K562 (cell line): Measurements from ENCODE around the gene IRF2BP1. TPM values are rescaled to one million over a fixed set of nuclear protein-coding genes. Genes with fewer than 3 reads are reported as not detected.

Experiments used
- ATAC-seq: fragments of 200-7000 bp; cut with Tn5 transposase; 3 replicates; pipeline ENCODE4 v1.9.1; 2020; ENCODE audit warnings: moderate library complexity
- BruUV-seq: library from RNA; stranded (reverse); fragments of 400-500 nt; replicated peaks from 2 replicates; lab custom pipeline; 2021; lab: Mats Ljungman, UMichigan
- CTCF ChIA-PET: fragments of 300-600 bp; formaldehyde crosslinking; extraction: SDS; loops from one replicate; lab custom pipeline; 2021; ENCODE audit warnings: low intra/inter-chr PET ratio; lab: Yijun Ruan, JAX
- POLR2A ChIA-PET: fragments of 300-600, 350-650 bp; sonication (Branson Sonifier 250); formaldehyde crosslinking; extraction: SDS; loops from one replicate; lab custom pipeline; 2021; ENCODE audit warnings: antibody characterized with exemption, inconsistent platforms; lab: Yijun Ruan, JAX
- DNase-seq, 4 experiments: peaks; one replicate each; pipeline versions ENCODE4 v3.0.0 to v3.0.0-alpha.2; 2011 to 2018; ENCODE audit warnings: low spot score in 3 of 4, mixed read lengths in 3 of 4; ENCODE audit errors: extremely low read depth in 1 of 4
- FAIRE-seq: peaks from 2 replicates; lab custom pipeline; 2011; peaks lifted over from hg19 to GRCh38; lab: Jason Lieb, UNC
- H2AFZ ChIP-seq: 2 replicates; pipeline ENCODE4 v1.6.0; 2011; ENCODE audit warnings: low read depth, low read length, control low read depth, inconsistent platforms
- H3K27ac ChIP-seq: fragments of 200-600 bp; 3 replicates; pipeline ENCODE4 v1.8.0; 2011; ENCODE audit warnings: low read depth, mild to moderate bottlenecking, control low read depth, inconsistent platforms, low read length, moderate library complexity, mixed read lengths; ENCODE audit errors: extremely low read depth
- H3K27me3 ChIP-seq, 2 experiments: fragments of 300-600 bp in 1 of 2; 2 replicates in 1 of 2; 3 replicates in 1 of 2; pipeline versions ENCODE4 v1.6.0 to v1.8.0; 2011; ENCODE audit warnings: inconsistent platforms in 2 of 2, low read length in 2 of 2, mild to moderate bottlenecking in 1 of 2, mixed read lengths in 1 of 2, moderate library complexity in 1 of 2; ENCODE audit not compliant: control insufficient read depth in 2 of 2, insufficient read depth in 2 of 2
- H3K36me3 ChIP-seq: fragments of 300-600 bp; 3 replicates; pipeline ENCODE4 v1.8.0; 2011; ENCODE audit warnings: mild to moderate bottlenecking, low read length, inconsistent platforms; ENCODE audit not compliant: control insufficient read depth, insufficient read depth
- H3K4me1 ChIP-seq, 2 experiments: fragments of 200-600 bp in 1 of 2; replicated peaks in 1 of 2; 2 replicates in 1 of 2; 3 replicates in 1 of 2; pipeline versions ENCODE4 v1.5.1 to v1.8.0; 2011; ENCODE audit warnings: inconsistent platforms in 2 of 2, low read length in 2 of 2, mild to moderate bottlenecking in 1 of 2, mixed read lengths in 1 of 2, moderate library complexity in 1 of 2; ENCODE audit not compliant: control insufficient read depth in 2 of 2, insufficient read depth in 2 of 2
- H3K4me2 ChIP-seq: 2 replicates; pipeline ENCODE4 v1.6.1; 2011; ENCODE audit warnings: low read length, control low read depth, inconsistent platforms, mixed read lengths; ENCODE audit not compliant: insufficient read depth
- H3K4me3 ChIP-seq: fragments of 200-600 bp; sonication (generic), shearing (Covaris generic); 2 replicates; pipeline ENCODE4 v1.5.1; 2016; ENCODE audit warnings: control low read depth, inconsistent platforms
- H3K79me2 ChIP-seq: fragments of 200-600 bp; 3 replicates; pipeline ENCODE4 v1.8.0; 2011; ENCODE audit warnings: low read length, inconsistent platforms; ENCODE audit not compliant: control insufficient read depth, insufficient read depth
- H3K9ac ChIP-seq, 2 experiments: 2 replicates each; pipeline versions ENCODE4 v1.6.0 to v1.6.1; 2011; ENCODE audit warnings: low read depth in 2 of 2, low read length in 2 of 2, control low read depth in 1 of 2, inconsistent platforms in 1 of 2, mild to moderate bottlenecking in 1 of 2, mixed read lengths in 1 of 2; ENCODE audit not compliant: insufficient read depth in 1 of 2
- H3K9me1 ChIP-seq: one replicate; pipeline ENCODE4 v1.6.0; 2011; ENCODE audit warnings: inconsistent platforms, mild to moderate bottlenecking, low read length, moderate library complexity; ENCODE audit not compliant: control insufficient read depth, insufficient read depth
- H3K9me3 ChIP-seq: replicated peaks from 2 replicates; pipeline ENCODE4 v1.5.1; 2011; ENCODE audit warnings: low read depth, low read length, inconsistent platforms; ENCODE audit not compliant: control insufficient read depth, insufficient read depth
- H4K20me1 ChIP-seq: replicated peaks from 2 replicates; pipeline ENCODE4 v1.6.1; 2011; ENCODE audit warnings: low read length, inconsistent platforms, mixed read lengths; ENCODE audit not compliant: control insufficient read depth, insufficient read depth
- COPS2 ChIP-seq: fragments of 450-650 bp; conservative IDR thresholded peaks from 2 replicates; pipeline ENCODE4 v1.6.1; 2016; ENCODE audit warnings: mild to moderate bottlenecking, moderate library complexity
- CTBP1 ChIP-seq: fragments of 450-650 bp; IDR thresholded peaks from 2 replicates; pipeline ENCODE4 v1.6.1; 2016; ENCODE audit warnings: borderline replicate concordance
- CTCF ChIP-seq, 3 experiments: IDR thresholded peaks in 2 of 3; conservative IDR thresholded peaks in 1 of 3; 2 replicates each; pipeline ENCODE4 v1.5.1; 2011 to 2012; ENCODE audit warnings: low read length in 3 of 3, mild to moderate bottlenecking in 3 of 3, control low read depth in 2 of 3, improper control_type of control experiment in 1 of 3, inconsistent platforms in 1 of 3, low read depth in 1 of 3, mixed read lengths in 1 of 3, moderate library complexity in 1 of 3; ENCODE audit not compliant: insufficient read depth in 2 of 3
- CTCFL ChIP-seq: IDR thresholded peaks from 2 replicates; pipeline ENCODE4 v1.6.1; 2011; ENCODE audit warnings: borderline replicate concordance, low read depth, mild to moderate bottlenecking, moderate library complexity, low read length; ENCODE audit not compliant: insufficient read depth, poor library complexity, severe bottlenecking
- E2F3 ChIP-seq: fragments of 250-450 bp; sonication (Bioruptor Pico); IDR thresholded peaks from 2 replicates; pipeline ENCODE4 v1.4.0; 2020; ENCODE audit warnings: mild to moderate bottlenecking
- EP300 ChIP-seq: IDR thresholded peaks from 2 replicates; pipeline ENCODE4 v1.6.1; 2012; ENCODE audit warnings: low read length, improper control_type of control experiment
- FOXP1 ChIP-seq: sonication (generic); formaldehyde crosslinking; IDR thresholded peaks from 2 replicates; pipeline ENCODE4 v1.8.0; 2022; ENCODE audit warnings: mild to moderate bottlenecking, missing genetic modification reagents
- JUN ChIP-seq, 2 experiments: sonication (generic) in 1 of 2; formaldehyde crosslinking in 1 of 2; IDR thresholded peaks; 2 replicates each; pipeline versions ENCODE4 v1.6.1 to v1.8.0; 2012 to 2022; ENCODE audit warnings: borderline replicate concordance in 2 of 2, mild to moderate bottlenecking in 2 of 2, improper control_type of control experiment in 1 of 2, low read depth in 1 of 2, low read length in 1 of 2, missing genetic modification reagents in 1 of 2
- LARP7 ChIP-seq: fragments of 450-650 bp; IDR thresholded peaks from 2 replicates; pipeline ENCODE4 v1.6.1; 2016
- MAFG ChIP-seq: fragments of 450-650 bp; conservative IDR thresholded peaks from 2 replicates; pipeline ENCODE4 v1.6.1; 2016; ENCODE audit warnings: missing genetic modification characterization, missing compliant biosample characterization
- MCM5 ChIP-seq: fragments of 450-650 bp; IDR thresholded peaks from 2 replicates; pipeline ENCODE4 v1.6.1; 2016; ENCODE audit warnings: low read depth
- MEF2D ChIP-seq: conservative IDR thresholded peaks from 2 replicates; pipeline ENCODE4 v1.6.1; 2016; ENCODE audit warnings: low read depth, missing genetic modification characterization, missing compliant biosample characterization
- NFIX ChIP-seq: fragments of 250-450 bp; sonication (Bioruptor Pico); IDR thresholded peaks from 2 replicates; pipeline ENCODE4 v1.4.0; 2020; ENCODE audit warnings: low read depth, mild to moderate bottlenecking, moderate library complexity
- SIN3B ChIP-seq: fragments of 450-650 bp; IDR thresholded peaks from 2 replicates; pipeline ENCODE4 v1.6.1; 2017; ENCODE audit warnings: low read depth, mild to moderate bottlenecking, moderate library complexity
- SREBF1 ChIP-seq: fragments of 150-350 bp; IDR thresholded peaks from 2 replicates; pipeline ENCODE4 v1.6.1; 2014; ENCODE audit warnings: antibody characterized with exemption, low read depth, low read length, borderline replicate concordance
- STAT5B ChIP-seq: fragments of 250-450 bp; sonication (Bioruptor Pico); IDR thresholded peaks from 2 replicates; pipeline ENCODE4 v1.8.0; 2021; ENCODE audit warnings: mild to moderate bottlenecking, inconsistent platforms
- WGBS: fragments of 100-300 bp; shearing (Covaris generic); methylation state at CpG from one replicate; pipeline ENCODE4 v1.1.6; 2016; ENCODE audit warnings: low coverage, mixed read lengths; ENCODE audit not compliant: insufficient coverage; ENCODE audit errors: missing lambda C conversion rate; 5-methylcytosine and 5-hydroxymethylcytosine counted together
- in situ Hi-C: fragments of 300-500 bp; cut with MboI; formaldehyde crosslinking; loops from 4 replicates; pipeline ENCODE4 v1.15.0; 2018; ENCODE audit warnings: inconsistent platforms, mixed read lengths
- intact Hi-C: fragments of 100-400 bp; cut with micrococcal nuclease; formaldehyde crosslinking; loops from 2 replicates; pipeline ENCODE4 v1.14.2; 2022
- polyA plus RNA-seq, 8 experiments: library from polyadenylated mRNA; depleted of rRNA in 4 of 8; stranded (reverse) in 5 of 8; unstranded in 3 of 8; fragments of >200 nt; fragmentation: Nextera tagmentation in 2 of 8; fragmentation: Illumina TruSeq in 1 of 8; extraction: Ambion mirVana in 2 of 8; extraction: Trizol in 1 of 8; gene quantifications; 2 replicates each; pipeline versions ENCODE4 v1.2.1 to v1.2.3, GENCODE V29; 2011 to 2014; ENCODE audit warnings: inconsistent platforms in 1 of 8, missing spikeins in 1 of 8
- total RNA-seq, 7 experiments: library from RNA; depleted of rRNA in 6 of 7; stranded (reverse); fragments of >200 nt in 6 of 7; fragmentation: Illumina TruSeq in 2 of 7; extraction: Trizol in 2 of 7; gene quantifications; 2 replicates each; pipeline versions ENCODE4 v1.2.1 to v1.2.3, GENCODE V29; 2011 to 2021; ENCODE audit warnings: low replicate concordance in 1 of 7

Gene IRF2BP1
- total and polyA plus RNA-seq, 9 of the 15 experiments (the other 6 are each of a cell fraction or from before 2014, with no cell fraction given) = 0.61 to 35.9 (median 3.5) TPM

- ATAC-seq = peak; percentile 96
- peak within 1 kb of the TSS; percentile 16; the same call in 1 of the 2 replicates for H2AFZ ChIP-seq
- CTCF ChIA-PET = interaction anchor here (0.6 to 1.3 kb wide), 2 partner anchors 99 to 103 kb away, joined by 3 read pairs; no protein-coding TSS in a partner anchor
- no peak for TF ChIP-seq MAFG (tag)
- TF ChIP-seq E2F3 (CRISPR knock-in tag) = no peak
- no peak for TF ChIP-seq STAT5B (CRISPR knock-in tag)
- no peak for TF ChIP-seq SIN3B
- no peak for TF ChIP-seq CTBP1
- TF ChIP-seq CTCF (IDR thresholded peaks at IDR 0.05 in 2 of 3, conservative IDR thresholded peaks at IDR 0.05 in 1 of 3; ENCODE audit: insufficient read depth in 2 of 3, low read depth in 1 of 3, low read length in 3 of 3) = peak; percentile 61 to 85 (median 64)
- TF ChIP-seq EP300 = no peak
- TF ChIP-seq MCM5 = no peak
- TF ChIP-seq FOXP1 = no peak
- TF ChIP-seq JUN (IDR thresholded peaks at IDR 0.05; ENCODE audit: borderline replicate concordance, low read depth, low read length) = no peak
- TF ChIP-seq JUN (CRISPR knock-in tag; IDR thresholded peaks at IDR 0.05; ENCODE audit: borderline replicate concordance) = no peak
- TF ChIP-seq MEF2D (tag) = no peak
- no peak for TF ChIP-seq COPS2
- TF ChIP-seq NFIX = no peak
- no peak for TF ChIP-seq LARP7
- TF ChIP-seq SREBF1 = no peak
- peak; percentile 19 for TF ChIP-seq CTCFL
Observed at GRCh38 chr19:45913874-45914830, 28.2 kb upstream of the IRF2BP1 start, which contains the start of gene NANOS2. TSS of gene NANOS2 (minus strand) at chr19:45914778. CDS start at chr19:45914693, 85 bp downstream.

More at GRCh38 chr19:45913874-45914830, 28.2 kb upstream of the IRF2BP1 start, which contains the start of gene NANOS2:
- 43% methylated on average over 38 of the region's 44 CpGs for WGBS
- H3K9ac ChIP-seq = no peak within 1 kb of the TSS; a peak in 1 of 4 replicates
- BruUV-seq = no TSS peak
- H3K9me3 ChIP-seq = no peaks in the 10 kb centered on the region
- DNase-seq = peak; percentile 72 to 82 (median 78)
- H3K79me2 ChIP-seq = no peaks in the 10 kb centered on the region
- peaks cover 0 to 9% of the 10 kb centered on the region in 2 experiments; a peak in 2 of 5 replicates for H3K4me1 ChIP-seq
- H3K4me3 ChIP-seq = no peak within 1 kb of the TSS
- POLR2A ChIA-PET = interaction anchor here (0.7 kb wide), 1 partner anchor 28 kb away, joined by 3 read pairs; no protein-coding TSS in a partner anchor
- peaks cover 11 to 20% of the 10 kb centered on the region in 2 experiments; a peak in 3 of 5 replicates for H3K27me3 ChIP-seq
- intact Hi-C loops (loop anchor here (5.0 kb wide), 1 partner anchor 108 kb away; the partner anchor contains the start of gene PGLYRP1), in situ Hi-C loops (loop anchor here (10.0 kb wide), 1 partner anchor 351 kb away; no protein-coding TSS in a partner anchor)
- no peaks in the 10 kb centered on the region for H3K9me1 ChIP-seq
- FAIRE-seq = peak; percentile 59
- no peak within 1 kb of the TSS for H3K27ac ChIP-seq
- no peak within 1 kb of the TSS for H3K4me2 ChIP-seq
- H3K36me3 ChIP-seq = no peaks in the 10 kb centered on the region
- H4K20me1 ChIP-seq = no peaks in the 10 kb centered on the region
